IPS-15b (cell line): ENCODE measurements around the gene SYNPO2.
"Not testable (repeated sequence)": the region's sequence is repeated elsewhere in the genome, so short reads cannot be mapped to it uniquely, and the experiment has no call there.

Experiments
- H3K27me3 ChIP-seq: one replicate; pipeline ENCODE4 v1.6.1; 2013; ENCODE audit warnings: low read length; ENCODE audit not compliant: control insufficient read depth, insufficient read depth
- H3K36me3 ChIP-seq: one replicate; pipeline ENCODE4 v1.6.1; 2013; ENCODE audit warnings: low read length; ENCODE audit not compliant: control insufficient read depth, insufficient read depth
- H3K4me1 ChIP-seq: one replicate; pipeline ENCODE4 v1.6.1; 2013; ENCODE audit warnings: mild to moderate bottlenecking, low read length; ENCODE audit not compliant: control insufficient read depth, insufficient read depth
- H3K4me3 ChIP-seq: one replicate; pipeline ENCODE4 v1.5.1; 2013; ENCODE audit warnings: low read depth, low read length
- H3K9ac ChIP-seq: one replicate; pipeline ENCODE4 v1.6.1; 2013; ENCODE audit warnings: low read depth, mild to moderate bottlenecking, low read length
- H3K9me3 ChIP-seq: one replicate; pipeline ENCODE4 v1.6.1; 2013; ENCODE audit warnings: mild to moderate bottlenecking, low read length; ENCODE audit not compliant: control insufficient read depth, insufficient read depth

The SYNPO2 gene

GRCh38 chr4:118858779-118859178 is 29.9 kb upstream of the SYNPO2 start:
- H3K4me3 ChIP-seq = no peak overlapping the region
- H3K9me3 ChIP-seq = no peaks in the 10 kb centered on the region
- no peaks in the 10 kb centered on the region for H3K4me1 ChIP-seq
- no peak overlapping the region for H3K9ac ChIP-seq
- no peaks in the 10 kb centered on the region for H3K27me3 ChIP-seq
- no peaks in the 10 kb centered on the region for H3K36me3 ChIP-seq

- no peaks in the 10 kb centered on the region for H3K27me3 ChIP-seq
- H3K4me3 ChIP-seq = no peak overlapping the region
- H3K4me1 ChIP-seq = peaks cover 4% of the 10 kb centered on the region
- H3K9ac ChIP-seq = no peak overlapping the region
- no peaks in the 10 kb centered on the region for H3K36me3 ChIP-seq
- H3K9me3 ChIP-seq = no peaks in the 10 kb centered on the region
Measured at GRCh38 chr4:118865091-118865708, 23.5 kb upstream of the SYNPO2 start.

- H3K36me3 ChIP-seq = no peaks in the 10 kb centered on the region
- H3K27me3 ChIP-seq = no peaks in the 10 kb centered on the region
Measured at GRCh38 chr4:118866442-118866841, 22.2 kb upstream of the SYNPO2 start.

GRCh38 chr4:118867311-118868067 is 21.2 kb upstream of the SYNPO2 start:
- Histone ChIP-seq H3K27me3 (no peaks in the 10 kb centered on the region), H3K4me3 (no peak overlapping the region), H3K36me3 (no peaks in the 10 kb centered on the region), H3K9me3 (no peaks in the 10 kb centered on the region), H3K4me1 (peaks cover 4% of the 10 kb centered on the region), H3K9ac (no peak overlapping the region)

More at GRCh38 chr4:118866442-118866841, 22.2 kb upstream of the SYNPO2 start:
- H3K9me3 ChIP-seq = no peaks in the 10 kb centered on the region
- no peak overlapping the region for H3K9ac ChIP-seq
- H3K4me1 ChIP-seq = peaks cover 4% of the 10 kb centered on the region
- H3K4me3 ChIP-seq = no peak overlapping the region

- no peaks in the 10 kb centered on the region for H3K36me3 ChIP-seq
- H3K9ac ChIP-seq = no peak overlapping the region
- H3K27me3 ChIP-seq = no peaks in the 10 kb centered on the region
- H3K9me3 ChIP-seq = no peaks in the 10 kb centered on the region
- peaks cover 4% of the 10 kb centered on the region for H3K4me1 ChIP-seq
- H3K4me3 ChIP-seq = no peak overlapping the region
Measured at GRCh38 chr4:118869808-118870342, 18.8 kb upstream of the SYNPO2 start.

- Histone ChIP-seq H3K9ac (no peak overlapping the region), H3K4me3 (no peak overlapping the region), H3K36me3 (no peaks in the 10 kb centered on the region), H3K27me3 (no peaks in the 10 kb centered on the region), H3K4me1 (peaks cover 6% of the 10 kb centered on the region), H3K9me3 (no peaks in the 10 kb centered on the region)
Measured at GRCh38 chr4:118872181-118872580, 16.5 kb upstream of the SYNPO2 start.

GRCh38 chr4:118877797-118878196 is 10.9 kb upstream of the SYNPO2 start:
- H3K4me1 ChIP-seq = peaks cover 10% of the 10 kb centered on the region
- no peaks in the 10 kb centered on the region for H3K27me3 ChIP-seq
- no peaks in the 10 kb centered on the region for H3K36me3 ChIP-seq
- H3K4me3 ChIP-seq = no peak overlapping the region
- no peaks in the 10 kb centered on the region for H3K9me3 ChIP-seq
- H3K9ac ChIP-seq = no peak overlapping the region

GRCh38 chr4:118878507-118878906 is 10.1 kb upstream of the SYNPO2 start:
- H3K27me3 ChIP-seq, H3K9ac ChIP-seq, H3K4me1 ChIP-seq, H3K4me3 ChIP-seq, H3K9me3 ChIP-seq, H3K36me3 ChIP-seq: not testable (repeated sequence)

- peaks cover 10% of the 10 kb centered on the region for H3K4me1 ChIP-seq
- no peak overlapping the region for H3K4me3 ChIP-seq
- no peak overlapping the region for H3K9ac ChIP-seq
- no peaks in the 10 kb centered on the region for H3K27me3 ChIP-seq
- H3K9me3 ChIP-seq = no peaks in the 10 kb centered on the region
- no peaks in the 10 kb centered on the region for H3K36me3 ChIP-seq
Measured at GRCh38 chr4:118879409-118879808, 9.2 kb upstream of the SYNPO2 start.

- Histone ChIP-seq H3K27me3 (no peaks in the 10 kb centered on the region), H3K9me3 (no peaks in the 10 kb centered on the region), H3K4me3 (no peak overlapping the region), H3K4me1 (peaks cover 4% of the 10 kb centered on the region), H3K9ac (no peak overlapping the region), H3K36me3 (no peaks in the 10 kb centered on the region)
Measured at GRCh38 chr4:118881512-118882146, 7.0 kb upstream of the SYNPO2 start.

GRCh38 chr4:118883861-118884260 is 4.8 kb upstream of the SYNPO2 start:
- Histone ChIP-seq H3K9ac (no peak overlapping the region), H3K4me3 (no peak overlapping the region), H3K27me3 (peaks cover 4% of the 10 kb centered on the region), H3K9me3 (no peaks in the 10 kb centered on the region), H3K4me1 (peaks cover 8% of the 10 kb centered on the region), H3K36me3 (no peaks in the 10 kb centered on the region)

GRCh38 chr4:118884716-118885115 is 3.9 kb upstream of the SYNPO2 start:
- Histone ChIP-seq H3K4me1 (peaks cover 8% of the 10 kb centered on the region), H3K36me3 (no peaks in the 10 kb centered on the region), H3K4me3 (no peak overlapping the region), H3K27me3 (peaks cover 10% of the 10 kb centered on the region), H3K9me3 (no peaks in the 10 kb centered on the region), H3K9ac (no peak overlapping the region)
